ENCODE measurements around the gene IFNA1. TPM values are rescaled to one million over a fixed set of nuclear protein-coding genes. Genes with fewer than 3 reads are reported as not detected.

The IFNA1 gene
- total and polyA plus RNA-seq, 3 donors from 2014 or later = not detected

- peak; percentile 33 to 57 (median 50) for TF ChIP-seq CTCF (IDR thresholded peaks at IDR 0.05)
- no peak for TF ChIP-seq POLR2A (IDR thresholded peaks at IDR 0.05)
- Histone ChIP-seq H3K27ac (no peak overlapping the region), H3K4me3 (no peak overlapping the region), H3K36me3 (ENCODE audit: low read depth, missing control alignments) (no peaks in the 10 kb centered on the region), H3K4me1 (peaks cover 2% of the 10 kb centered on the region), H3K9me3 (no peaks in the 10 kb centered on the region), H3K27me3 (no peaks in the 10 kb centered on the region)
- peak; percentile 49 for DNase-seq
- intact Hi-C loops (cut with DNase I; ENCODE audit: low total_unique reads) = no loop called here
Observed at GRCh38 chr9:21455320-21455719, 15.1 kb downstream of the IFNA1 start.

- Histone ChIP-seq H3K36me3 (ENCODE audit: low read depth, missing control alignments) (no peaks in the 10 kb centered on the region), H3K9me3 (no peaks in the 10 kb centered on the region), H3K4me3 (no peak overlapping the region), H3K4me1 (no peaks in the 10 kb centered on the region), H3K27ac (no peak overlapping the region), H3K27me3 (no peaks in the 10 kb centered on the region)
- intact Hi-C loops (cut with DNase I; ENCODE audit: low total_unique reads) = no loop called here
- no peak for DNase-seq
- TF ChIP-seq CTCF (IDR thresholded peaks at IDR 0.05) = no peak
- no peak for TF ChIP-seq POLR2A (IDR thresholded peaks at IDR 0.05)
- WGBS, 2 donors = 86 to 89% methylated on average over 1 of the region's 1 CpG
Observed at GRCh38 chr9:21461377-21461776, 21.1 kb downstream of the IFNA1 start.

- no peaks in the 10 kb centered on the region for H3K9me3 ChIP-seq
- intact Hi-C loops (cut with DNase I; ENCODE audit: low total_unique reads) = no loop called here
- no peak for TF ChIP-seq CTCF (IDR thresholded peaks at IDR 0.05)
- no peak for TF ChIP-seq POLR2A (IDR thresholded peaks at IDR 0.05)
- no peaks in the 10 kb centered on the region for H3K36me3 ChIP-seq (ENCODE audit: low read depth, missing control alignments)
- no peak overlapping the region for H3K4me3 ChIP-seq
- no peaks in the 10 kb centered on the region for H3K27me3 ChIP-seq
- no peaks in the 10 kb centered on the region for H3K4me1 ChIP-seq
- 82 to 92% methylated on average over 5 of the region's 5 CpGs for WGBS, 2 donors
- H3K27ac ChIP-seq = no peak overlapping the region
- DNase-seq = no peak
Observed at GRCh38 chr9:21465138-21465537, 24.9 kb downstream of the IFNA1 start.

- intact Hi-C loops (cut with DNase I; ENCODE audit: low total_unique reads) = no loop called here
- H3K4me1 ChIP-seq = no peaks in the 10 kb centered on the region
- DNase-seq = no peak
- no peak overlapping the region for H3K4me3 ChIP-seq
- TF ChIP-seq CTCF (IDR thresholded peaks at IDR 0.05) = peak; percentile 29 to 55 (median 48)
- TF ChIP-seq POLR2A (IDR thresholded peaks at IDR 0.05) = no peak
- no peaks in the 10 kb centered on the region for H3K36me3 ChIP-seq (ENCODE audit: low read depth, missing control alignments)
- no peak overlapping the region for H3K27ac ChIP-seq
- H3K9me3 ChIP-seq = no peaks in the 10 kb centered on the region
- no peaks in the 10 kb centered on the region for H3K27me3 ChIP-seq
Observed at GRCh38 chr9:21465859-21466518, 25.8 kb downstream of the IFNA1 start.

GRCh38 chr9:21470126-21470525 lies 29.9 kb downstream of the IFNA1 start:
- Histone ChIP-seq H3K9me3 (no peaks in the 10 kb centered on the region), H3K4me1 (no peaks in the 10 kb centered on the region), H3K4me3 (no peak overlapping the region), H3K27me3 (no peaks in the 10 kb centered on the region), H3K27ac (no peak overlapping the region), H3K36me3 (ENCODE audit: low read depth, missing control alignments) (no peaks in the 10 kb centered on the region)
- WGBS, 2 donors = 91 to 92% methylated on average over 5 of the region's 5 CpGs
- intact Hi-C loops (cut with DNase I; ENCODE audit: low total_unique reads) = no loop called here
- DNase-seq = no peak
- TF ChIP-seq CTCF (IDR thresholded peaks at IDR 0.05) = no peak
- TF ChIP-seq POLR2A (IDR thresholded peaks at IDR 0.05) = no peak

All from testis (tissue), 3 donors.